Measurements from ENCODE around the gene SOST. TPM values are rescaled to one million over a fixed set of nuclear protein-coding genes. Genes with fewer than 3 reads are reported as not detected.
A peak's percentile ranks its signal among the peaks of the same experiment; 100 is the strongest.

SOST gene
- total and polyA plus RNA-seq, 4 donors = 0.17 to 1.5 (median 0.58) TPM

DNA sequence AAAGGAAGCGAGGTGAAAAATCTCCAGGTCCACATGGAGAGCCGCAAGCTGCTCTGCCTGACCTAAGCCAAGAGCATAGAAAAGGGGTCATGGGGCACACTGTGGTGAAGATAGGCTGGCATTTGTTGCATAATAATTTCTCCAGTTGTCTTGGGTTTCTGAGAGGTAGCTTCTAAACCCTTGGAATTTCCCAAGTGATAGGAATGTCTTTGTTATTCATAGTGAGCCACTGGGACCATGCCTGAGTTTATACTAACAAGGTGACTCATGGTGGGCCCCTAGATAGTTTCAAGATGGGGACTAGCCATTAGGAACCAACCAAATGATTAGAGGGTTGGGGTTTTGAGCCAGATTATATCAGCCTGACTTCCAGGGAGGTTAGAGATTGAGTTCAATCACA, 25.6 kb downstream of the SOST start:
- H3K9me3 ChIP-seq (ENCODE audit: control insufficient read depth, insufficient read depth, low read length) = no peaks in the 10 kb centered on the region
- no peak for DNase-seq (ENCODE audit: low read depth in 4 of 6, low spot score in 6 of 6)
- no peaks in the 10 kb centered on the region for H3K4me1 ChIP-seq (ENCODE audit: control insufficient read depth, insufficient read depth, low read length)
- no peaks in the 10 kb centered on the region for H3K27me3 ChIP-seq (ENCODE audit: control insufficient read depth, insufficient read depth, low read length)
- no peaks in the 10 kb centered on the region for H3K36me3 ChIP-seq (ENCODE audit: control insufficient read depth, insufficient read depth, low read length)
- H3K27ac ChIP-seq (ENCODE audit: low read depth, low read length) = no peak overlapping the region
- H3K4me3 ChIP-seq (ENCODE audit: low read depth, low read length) = no peak overlapping the region
- 100% methylated on average over 2 of the region's 2 CpGs for WGBS (ENCODE audit: insufficient coverage)

DNA sequence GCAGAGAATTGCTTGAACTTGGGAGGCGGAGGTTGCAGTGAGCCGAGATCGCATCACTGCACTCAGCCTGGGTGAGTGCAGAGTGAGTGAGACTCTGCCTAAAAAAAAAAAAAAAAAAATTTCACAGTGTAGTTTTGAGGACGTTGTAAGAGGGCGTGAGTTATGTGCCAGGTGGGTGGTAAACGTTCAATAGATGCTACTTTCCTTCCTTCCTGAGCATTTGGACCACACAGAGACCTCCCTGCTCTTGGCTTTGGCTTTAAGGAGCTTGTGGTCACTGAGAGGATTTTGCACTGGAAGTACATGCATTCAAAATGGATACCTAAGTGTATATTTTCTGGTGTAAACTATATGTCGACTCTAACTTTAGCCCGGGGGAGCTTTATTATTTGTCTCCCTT, 30.5 kb downstream of the SOST start:
- H3K27me3 ChIP-seq (ENCODE audit: control insufficient read depth, insufficient read depth, low read length) = no peaks in the 10 kb centered on the region
- H3K36me3 ChIP-seq (ENCODE audit: control insufficient read depth, insufficient read depth, low read length) = no peaks in the 10 kb centered on the region
- no peak overlapping the region for H3K27ac ChIP-seq (ENCODE audit: low read depth, low read length)
- no CpG with 5 or more reads among the region's 8 CpGs for WGBS (ENCODE audit: insufficient coverage)
- no peaks in the 10 kb centered on the region for H3K9me3 ChIP-seq (ENCODE audit: control insufficient read depth, insufficient read depth, low read length)
- H3K4me1 ChIP-seq (ENCODE audit: control insufficient read depth, insufficient read depth, low read length) = no peaks in the 10 kb centered on the region
- no peak overlapping the region for H3K4me3 ChIP-seq (ENCODE audit: low read depth, low read length)
- no peak for DNase-seq (ENCODE audit: low read depth in 4 of 6, low spot score in 6 of 6)

DNA sequence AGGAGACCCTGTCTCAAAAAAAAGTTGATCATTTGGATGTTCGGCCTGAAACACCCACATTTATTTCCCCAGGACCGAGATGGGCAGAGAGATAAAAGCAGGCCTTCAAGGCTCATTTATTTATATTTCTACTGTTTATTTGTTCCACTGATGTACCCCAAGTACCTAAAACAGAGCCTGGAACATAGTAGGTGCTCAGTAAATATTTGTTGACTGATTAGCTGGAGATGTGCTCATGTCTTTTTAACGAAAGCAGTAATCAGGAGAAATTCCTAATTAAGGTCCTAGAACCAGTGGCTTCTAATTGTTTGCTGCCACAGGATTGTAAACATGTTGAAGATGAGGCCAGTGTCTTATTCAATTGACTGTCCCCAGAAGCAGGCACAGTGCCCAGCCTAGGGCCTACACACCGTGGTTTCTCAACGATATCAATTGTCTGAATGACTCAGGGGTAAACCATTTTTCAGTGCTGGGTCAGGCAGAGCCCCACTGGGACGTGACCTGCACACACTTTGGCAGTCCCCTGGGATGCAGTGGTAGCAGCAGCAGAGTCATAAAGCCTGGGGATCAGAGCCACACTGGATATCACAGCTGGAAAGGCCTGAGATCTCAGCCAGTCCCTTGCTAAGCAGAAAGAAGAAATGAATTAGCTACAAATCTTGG, 34.8 kb downstream of the SOST start:
- Histone ChIP-seq H3K27me3 (ENCODE audit: control insufficient read depth, insufficient read depth, low read length) (no peaks in the 10 kb centered on the region), H3K9me3 (ENCODE audit: control insufficient read depth, insufficient read depth, low read length) (no peaks in the 10 kb centered on the region), H3K4me3 (ENCODE audit: low read depth, low read length) (no peak overlapping the region), H3K4me1 (ENCODE audit: control insufficient read depth, insufficient read depth, low read length) (no peaks in the 10 kb centered on the region), H3K36me3 (ENCODE audit: control insufficient read depth, insufficient read depth, low read length) (no peaks in the 10 kb centered on the region), H3K27ac (ENCODE audit: low read depth, low read length) (no peak overlapping the region)
- 44% methylated on average over 4 of the region's 6 CpGs for WGBS (ENCODE audit: insufficient coverage)
- DNase-seq (ENCODE audit: low read depth in 4 of 6, low spot score in 6 of 6) = no peak

DNA sequence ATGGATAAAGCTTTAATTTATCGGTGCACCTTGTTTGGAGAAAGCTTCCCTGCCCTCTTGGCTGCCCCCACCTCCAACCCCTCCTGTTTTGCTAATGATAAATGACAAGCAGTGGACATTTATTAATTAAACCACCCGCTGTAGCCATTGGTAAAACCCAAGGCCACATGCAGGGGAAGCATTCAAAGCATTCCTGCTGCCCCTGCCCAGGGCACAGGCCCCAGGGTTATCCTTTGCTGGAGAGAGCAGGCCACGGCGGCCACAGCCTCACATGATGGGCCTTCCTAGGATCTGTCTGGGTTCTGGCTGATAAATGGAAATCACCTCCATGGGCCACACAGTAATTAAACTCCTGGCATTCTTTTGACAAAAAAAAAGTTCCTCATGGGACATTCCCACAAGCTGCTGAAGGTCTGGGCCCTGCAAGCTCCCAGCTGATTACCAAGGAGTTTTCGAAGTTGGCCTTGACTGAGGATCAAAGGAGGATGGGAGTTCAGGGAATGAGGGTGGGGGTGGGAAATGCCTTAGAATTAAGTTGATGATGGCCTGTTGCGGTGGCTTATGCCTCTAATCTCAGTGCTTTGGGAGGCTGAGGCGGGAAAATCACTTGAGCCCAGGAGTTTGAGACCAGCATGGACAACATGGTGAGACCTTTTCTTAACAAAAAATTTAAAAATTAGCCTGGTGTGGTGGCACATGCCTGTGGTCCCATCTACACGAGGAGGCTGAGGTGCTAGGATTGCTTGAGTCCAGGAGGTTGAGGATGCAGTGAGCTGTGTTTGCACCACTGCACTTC, 35.5 kb downstream of the SOST start:
- no peaks in the 10 kb centered on the region for H3K36me3 ChIP-seq (ENCODE audit: control insufficient read depth, insufficient read depth, low read length)
- H3K4me3 ChIP-seq (ENCODE audit: low read depth, low read length) = no peak overlapping the region
- H3K27ac ChIP-seq (ENCODE audit: low read depth, low read length) = no peak overlapping the region
- no peaks in the 10 kb centered on the region for H3K27me3 ChIP-seq (ENCODE audit: control insufficient read depth, insufficient read depth, low read length)
- no peaks in the 10 kb centered on the region for H3K9me3 ChIP-seq (ENCODE audit: control insufficient read depth, insufficient read depth, low read length)
- no peaks in the 10 kb centered on the region for H3K4me1 ChIP-seq (ENCODE audit: control insufficient read depth, insufficient read depth, low read length)
- 64% methylated on average over 8 of the region's 8 CpGs for WGBS (ENCODE audit: insufficient coverage)
- no peak for DNase-seq (ENCODE audit: low read depth in 4 of 6, low spot score in 6 of 6)

DNA sequence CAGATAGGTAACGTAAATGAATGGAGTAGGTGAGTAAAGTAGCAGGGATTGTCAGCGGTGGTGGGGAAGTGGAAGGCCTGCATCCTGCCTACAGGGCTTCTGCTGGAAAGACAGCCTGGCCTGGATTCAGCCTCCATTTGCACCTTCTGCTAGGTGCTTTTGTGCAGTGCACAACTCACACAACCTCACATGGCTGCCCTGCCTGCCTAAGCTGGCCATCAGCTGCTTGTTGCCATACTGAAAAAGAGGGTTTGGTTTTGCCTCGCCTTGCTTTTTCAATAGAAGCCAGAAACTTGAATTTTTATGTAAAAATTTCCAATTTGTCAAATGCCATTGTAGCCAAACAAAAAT, 36.3 kb downstream of the SOST start:
- no peaks in the 10 kb centered on the region for H3K36me3 ChIP-seq (ENCODE audit: control insufficient read depth, insufficient read depth, low read length)
- H3K4me1 ChIP-seq (ENCODE audit: control insufficient read depth, insufficient read depth, low read length) = no peaks in the 10 kb centered on the region
- H3K27ac ChIP-seq (ENCODE audit: low read depth, low read length) = no peak overlapping the region
- H3K27me3 ChIP-seq (ENCODE audit: control insufficient read depth, insufficient read depth, low read length) = no peaks in the 10 kb centered on the region
- WGBS (ENCODE audit: insufficient coverage) = 100% methylated on average over 1 of the region's 3 CpGs
- no peak overlapping the region for H3K4me3 ChIP-seq (ENCODE audit: low read depth, low read length)
- H3K9me3 ChIP-seq (ENCODE audit: control insufficient read depth, insufficient read depth, low read length) = no peaks in the 10 kb centered on the region
- DNase-seq (ENCODE audit: low read depth in 4 of 6, low spot score in 6 of 6) = no peak

DNA sequence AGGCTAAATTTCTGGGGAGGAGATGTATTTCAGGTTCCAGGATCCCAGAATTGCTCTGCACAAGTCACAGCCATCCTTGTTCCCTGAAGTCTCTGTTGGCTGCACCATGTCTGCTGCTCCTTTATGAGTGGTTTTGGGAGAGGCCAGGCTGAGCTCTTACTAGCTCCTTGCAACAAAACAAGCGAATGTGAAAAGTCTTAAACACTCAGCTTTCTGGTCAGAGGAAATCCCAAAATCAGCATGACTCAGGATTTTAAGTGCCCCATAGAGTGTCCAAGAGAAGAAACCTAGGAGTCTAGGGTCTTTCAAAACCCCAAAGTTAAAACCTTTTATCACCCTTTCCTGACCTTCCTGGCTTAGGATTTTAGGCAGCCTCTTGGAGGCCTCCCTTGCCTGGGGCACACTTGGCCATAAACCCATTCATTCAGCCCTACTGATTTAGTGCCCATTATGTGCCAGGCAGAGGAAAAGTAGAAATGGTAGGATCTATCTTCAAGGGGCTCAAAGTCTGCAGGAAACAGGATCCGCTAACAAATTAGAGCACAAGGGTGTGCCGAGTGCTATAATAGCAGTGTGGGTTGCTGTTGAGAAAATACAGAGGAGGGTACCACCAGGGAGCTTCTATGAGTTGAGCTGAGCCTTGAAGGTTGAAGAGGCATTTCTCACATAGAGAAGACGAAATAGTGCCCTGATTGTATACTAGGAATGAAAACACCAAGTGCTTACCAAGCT, 36.9 kb downstream of the SOST start:
- H3K27ac ChIP-seq (ENCODE audit: low read depth, low read length) = no peak overlapping the region
- no peaks in the 10 kb centered on the region for H3K27me3 ChIP-seq (ENCODE audit: control insufficient read depth, insufficient read depth, low read length)
- no peaks in the 10 kb centered on the region for H3K36me3 ChIP-seq (ENCODE audit: control insufficient read depth, insufficient read depth, low read length)
- no peak for DNase-seq (ENCODE audit: low read depth in 4 of 6, low spot score in 6 of 6)
- WGBS (ENCODE audit: insufficient coverage) = 81% methylated on average over 3 of the region's 4 CpGs
- H3K9me3 ChIP-seq (ENCODE audit: control insufficient read depth, insufficient read depth, low read length) = no peaks in the 10 kb centered on the region
- H3K4me3 ChIP-seq (ENCODE audit: low read depth, low read length) = no peak overlapping the region
- H3K4me1 ChIP-seq (ENCODE audit: control insufficient read depth, insufficient read depth, low read length) = no peaks in the 10 kb centered on the region

DNA sequence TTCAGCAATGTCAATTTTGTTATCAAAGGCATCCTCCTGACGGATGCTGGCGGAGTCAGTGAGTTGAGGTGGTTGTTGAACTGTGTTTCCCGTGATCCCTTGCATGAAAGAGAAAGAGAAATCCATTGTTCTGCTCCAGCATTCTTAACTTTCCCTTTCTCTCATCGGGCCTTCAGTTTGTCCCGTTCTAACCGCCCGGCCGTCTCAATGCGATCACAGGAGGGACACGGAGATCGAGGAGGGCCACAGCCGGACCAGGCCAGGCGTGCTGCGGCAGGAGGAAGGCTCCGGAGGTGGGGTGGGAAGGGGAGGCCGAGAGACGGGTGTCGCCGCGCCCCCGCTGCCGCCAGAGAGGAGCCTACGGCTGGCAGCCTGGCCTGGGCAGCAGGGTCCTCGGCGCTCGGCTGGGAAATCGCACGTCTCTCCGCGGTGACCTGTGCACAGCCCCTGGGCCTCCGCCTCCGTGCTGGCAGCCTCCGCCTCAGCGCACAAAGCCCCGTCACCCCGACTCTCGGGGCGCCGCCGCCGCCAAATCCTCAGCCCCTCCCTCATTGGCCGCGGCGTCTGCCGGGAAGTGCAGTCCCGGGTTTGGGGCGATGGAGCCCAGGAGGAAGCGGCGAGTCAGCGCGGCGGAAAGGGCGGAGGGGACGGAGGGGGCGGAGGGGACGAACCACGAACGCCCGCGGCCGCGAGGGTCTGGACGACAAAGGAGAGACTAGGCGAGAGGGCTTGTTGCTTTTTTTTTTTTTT, 38.1 kb downstream of the SOST start:
- under 1% methylated on average over 50 of the region's 64 CpGs for WGBS (ENCODE audit: insufficient coverage)
- H3K4me1 ChIP-seq (ENCODE audit: control insufficient read depth, insufficient read depth, low read length) = no peaks in the 10 kb centered on the region
- H3K27ac ChIP-seq (ENCODE audit: low read depth, low read length) = peak overlapping the region; percentile 84
- H3K27me3 ChIP-seq (ENCODE audit: control insufficient read depth, insufficient read depth, low read length) = no peaks in the 10 kb centered on the region
- peak in 5 of 6 donors; percentile 57 to 96 (median 78) for DNase-seq (ENCODE audit: low read depth in 4 of 6, low spot score in 6 of 6)
- H3K4me3 ChIP-seq (ENCODE audit: low read depth, low read length) = peak overlapping the region; percentile 65
- H3K36me3 ChIP-seq (ENCODE audit: control insufficient read depth, insufficient read depth, low read length) = no peaks in the 10 kb centered on the region
- H3K9me3 ChIP-seq (ENCODE audit: control insufficient read depth, insufficient read depth, low read length) = no peaks in the 10 kb centered on the region

DNA sequence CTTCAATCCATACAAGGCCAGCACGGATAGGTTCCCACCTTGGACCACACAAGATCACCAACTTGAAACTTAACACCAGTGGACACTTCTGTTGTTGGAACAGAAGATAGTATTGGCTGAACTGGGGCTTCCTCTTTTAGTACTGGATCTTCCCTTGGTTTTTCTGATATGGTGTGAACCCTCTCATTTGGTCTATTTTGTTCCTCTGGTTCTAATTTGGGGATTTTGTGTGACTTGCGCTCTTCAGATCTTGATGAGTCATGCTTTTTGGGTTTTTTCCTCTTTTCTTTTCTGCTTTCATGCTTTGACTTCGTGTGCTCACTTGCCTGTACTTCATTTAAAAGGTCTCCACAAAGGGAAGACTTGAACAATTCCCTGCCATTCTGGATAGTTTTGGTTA, 39.0 kb downstream of the SOST start:
- Histone ChIP-seq H3K4me1 (ENCODE audit: control insufficient read depth, insufficient read depth, low read length) (no peaks in the 10 kb centered on the region), H3K36me3 (ENCODE audit: control insufficient read depth, insufficient read depth, low read length) (no peaks in the 10 kb centered on the region), H3K4me3 (ENCODE audit: low read depth, low read length) (no peak overlapping the region), H3K9me3 (ENCODE audit: control insufficient read depth, insufficient read depth, low read length) (no peaks in the 10 kb centered on the region), H3K27me3 (ENCODE audit: control insufficient read depth, insufficient read depth, low read length) (peaks cover 1% of the 10 kb centered on the region), H3K27ac (ENCODE audit: low read depth, low read length) (no peak overlapping the region)
- no peak for DNase-seq (ENCODE audit: low read depth in 4 of 6, low spot score in 6 of 6)
- 100% methylated on average over 1 of the region's 3 CpGs for WGBS (ENCODE audit: insufficient coverage)

DNA sequence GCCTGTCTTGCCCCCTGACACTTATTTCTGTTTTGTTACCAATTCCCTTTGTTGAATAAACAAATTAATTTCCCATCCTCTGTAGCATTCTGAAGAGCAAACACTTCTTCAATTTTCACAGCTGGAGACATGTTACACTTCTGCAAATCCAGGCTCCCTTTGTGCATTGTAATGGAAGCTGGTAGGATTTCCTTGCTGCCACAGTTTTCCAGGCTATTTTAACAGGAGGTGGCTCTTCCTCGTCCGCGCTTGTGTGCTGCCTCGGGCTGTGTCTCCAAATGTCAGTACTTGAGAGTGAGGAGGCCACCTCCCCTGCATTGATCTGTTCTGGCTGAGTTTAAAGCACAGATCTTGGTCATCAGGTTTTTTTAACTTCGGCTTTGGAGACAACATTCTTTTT, 40.0 kb downstream of the SOST start:
- no peaks in the 10 kb centered on the region for H3K36me3 ChIP-seq (ENCODE audit: control insufficient read depth, insufficient read depth, low read length)
- H3K4me3 ChIP-seq (ENCODE audit: low read depth, low read length) = no peak overlapping the region
- WGBS (ENCODE audit: insufficient coverage) = 48% methylated on average over 3 of the region's 5 CpGs
- H3K27me3 ChIP-seq (ENCODE audit: control insufficient read depth, insufficient read depth, low read length) = peaks cover 5% of the 10 kb centered on the region
- DNase-seq (ENCODE audit: low read depth in 4 of 6, low spot score in 6 of 6) = peak in 1 of 6 donors; percentile 82
- H3K27ac ChIP-seq (ENCODE audit: low read depth, low read length) = no peak overlapping the region
- H3K9me3 ChIP-seq (ENCODE audit: control insufficient read depth, insufficient read depth, low read length) = no peaks in the 10 kb centered on the region
- no peaks in the 10 kb centered on the region for H3K4me1 ChIP-seq (ENCODE audit: control insufficient read depth, insufficient read depth, low read length)
